B cell (primary cell): ENCODE measurements around the gene TSPAN8.

Experiments used
- CTCF ChIP-seq: fragments of 200-600 bp; IDR thresholded peaks from one replicate; pipeline ENCODE4 v1.8.0; 2022; ENCODE audit warnings: antibody characterized with exemption, mild to moderate bottlenecking
- EZH2 ChIP-seq: IDR thresholded peaks from 2 replicates; pipeline ENCODE4 v1.6.1; 2012; ENCODE audit warnings: borderline replicate concordance, low read depth, mild to moderate bottlenecking, moderate library complexity, low read length; ENCODE audit not compliant: insufficient read depth, poor library complexity, severe bottlenecking

GRCh38 chr12:71109834-71110233 lies 48.0 kb downstream of the TSPAN8 start:
- no peak for TF ChIP-seq CTCF
- TF ChIP-seq EZH2, result no peak
